Tibial artery (tissue), 4 donors: ENCODE results near the gene SLIRP.

Experiments used
- DNase-seq, 2 donors: peaks; one replicate each; pipeline ENCODE4 v3.0.0-alpha.2; 2019
- H3K27ac ChIP-seq, 2 donors: fragments of 200-600 bp; sonication (generic) in 1 of 2; 1 replicate in 1 of 2; 2 replicates in 1 of 2; pipeline ENCODE4 v1.5.1; 2018 to 2019; ENCODE audit warnings: mild to moderate bottlenecking in 1 of 2
- H3K27me3 ChIP-seq, 2 donors: fragments of 200-600 bp; sonication (generic) in 1 of 2; one replicate each; pipeline versions ENCODE4 v1.5.1 to v1.6.0; 2016 to 2019
- H3K36me3 ChIP-seq, 3 donors: fragments of 200-600 bp; sonication (generic) in 2 of 3; one replicate each; pipeline ENCODE4 v1.5.1; 2016 to 2019; ENCODE audit warnings: mild to moderate bottlenecking in 2 of 3
- H3K4me1 ChIP-seq, 4 donors: fragments of 200-600 bp; sonication (generic) in 2 of 4; 1 replicate in 3 of 4; 2 replicates in 1 of 4; pipeline ENCODE4 v1.5.1; 2016 to 2019
- H3K4me3 ChIP-seq, 2 donors: fragments of 200-600 bp; sonication (generic) in 1 of 2; 1 replicate in 1 of 2; 2 replicates in 1 of 2; pipeline ENCODE4 v1.5.1; 2018 to 2019; ENCODE audit warnings: mild to moderate bottlenecking in 2 of 2
- H3K9me3 ChIP-seq, 3 donors: fragments of 200-600 bp; sonication (generic) in 1 of 3; one replicate each; pipeline ENCODE4 v1.5.1; 2016 to 2019
- intact Hi-C: fragments of 100-400 bp; cut with DNase I; formaldehyde crosslinking; loops from one replicate; pipeline ENCODE4 v1.15.0; 2023; ENCODE audit warnings: low total_unique reads
- TF ChIP-seq, protein P1 (sequence below), 2 experiments: fragments of 200-600 bp in 1 of 2; fragments of 450-650 bp in 1 of 2; IDR thresholded peaks; one replicate each; pipeline ENCODE4 v1.5.1; 2017 to 2019; ENCODE audit warnings: antibody characterized with exemption in 2 of 2, mild to moderate bottlenecking in 1 of 2, moderate library complexity in 1 of 2

SLIRP gene

DNA sequence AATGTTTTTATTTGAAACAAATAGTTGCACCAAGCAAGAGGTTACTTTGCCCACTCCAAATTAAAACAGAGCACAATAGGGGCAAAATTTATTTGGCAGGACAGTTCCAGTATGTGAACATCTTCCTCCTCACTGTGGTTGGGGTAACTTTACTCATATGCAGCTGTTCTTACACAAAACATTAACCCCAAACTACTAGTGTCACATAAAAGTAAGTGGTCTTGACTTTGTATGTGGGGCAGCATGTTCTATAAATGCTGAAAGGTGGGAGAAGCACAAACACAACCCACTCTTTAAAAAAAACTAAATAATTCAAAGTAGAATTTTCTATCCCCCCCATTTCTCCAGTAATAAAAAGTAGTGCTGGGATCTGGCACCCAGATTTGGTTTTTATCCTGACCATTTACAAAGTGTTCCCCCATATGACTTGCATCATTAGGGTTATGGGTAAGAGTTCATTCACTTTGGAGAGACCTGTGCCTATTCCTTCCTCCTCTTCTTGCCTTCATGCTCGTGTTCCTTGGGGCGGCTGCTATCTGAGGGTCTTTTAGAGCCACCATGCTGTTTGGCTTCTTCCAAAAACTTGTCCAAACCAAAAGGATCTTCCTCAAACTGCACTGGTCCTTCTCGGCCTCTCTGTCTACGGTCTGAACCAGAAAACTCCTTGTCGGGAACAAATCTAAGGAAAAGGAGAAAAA lies 9.9 kb downstream of the SLIRP start:
- no peak overlapping the region for H3K4me3 ChIP-seq
- H3K36me3 ChIP-seq: peaks cover 75 to 98% (median 80%) of the 10 kb centered on the region in 3 donors

DNA sequence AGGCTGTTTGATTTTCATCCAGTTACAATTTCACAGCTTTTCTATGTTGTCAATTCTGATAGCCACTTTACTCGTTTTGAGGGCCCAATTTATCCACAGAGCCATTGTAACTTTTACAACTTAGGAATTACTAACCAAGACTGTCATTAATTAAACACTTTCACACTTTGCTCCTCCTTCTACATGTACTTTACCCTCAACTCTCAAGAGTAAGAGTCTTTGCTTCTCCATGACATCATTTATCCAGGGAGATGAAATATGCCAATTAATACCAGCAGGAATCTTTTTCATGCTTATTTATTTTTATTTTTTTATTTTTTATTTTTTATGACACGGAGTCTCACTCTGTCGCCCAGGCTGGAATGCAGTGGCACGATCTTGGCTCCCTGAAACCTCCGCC lies 13.5 kb downstream of the SLIRP start:
- Histone ChIP-seq H3K9me3 (no peaks in the 10 kb centered on the region), H3K27me3 (no peaks in the 10 kb centered on the region), H3K36me3 (peaks cover 81 to 100% (median 85%) of the 10 kb centered on the region in 3 donors), H3K4me3 (no peak overlapping the region), H3K27ac (no peak overlapping the region), H3K4me1 (no peaks in the 10 kb centered on the region)
- no peak for DNase-seq
- TF ChIP-seq, protein P1, sequence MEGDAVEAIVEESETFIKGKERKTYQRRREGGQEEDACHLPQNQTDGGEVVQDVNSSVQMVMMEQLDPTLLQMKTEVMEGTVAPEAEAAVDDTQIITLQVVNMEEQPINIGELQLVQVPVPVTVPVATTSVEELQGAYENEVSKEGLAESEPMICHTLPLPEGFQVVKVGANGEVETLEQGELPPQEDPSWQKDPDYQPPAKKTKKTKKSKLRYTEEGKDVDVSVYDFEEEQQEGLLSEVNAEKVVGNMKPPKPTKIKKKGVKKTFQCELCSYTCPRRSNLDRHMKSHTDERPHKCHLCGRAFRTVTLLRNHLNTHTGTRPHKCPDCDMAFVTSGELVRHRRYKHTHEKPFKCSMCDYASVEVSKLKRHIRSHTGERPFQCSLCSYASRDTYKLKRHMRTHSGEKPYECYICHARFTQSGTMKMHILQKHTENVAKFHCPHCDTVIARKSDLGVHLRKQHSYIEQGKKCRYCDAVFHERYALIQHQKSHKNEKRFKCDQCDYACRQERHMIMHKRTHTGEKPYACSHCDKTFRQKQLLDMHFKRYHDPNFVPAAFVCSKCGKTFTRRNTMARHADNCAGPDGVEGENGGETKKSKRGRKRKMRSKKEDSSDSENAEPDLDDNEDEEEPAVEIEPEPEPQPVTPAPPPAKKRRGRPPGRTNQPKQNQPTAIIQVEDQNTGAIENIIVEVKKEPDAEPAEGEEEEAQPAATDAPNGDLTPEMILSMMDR (IDR thresholded peaks at IDR 0.05): no peak
- intact Hi-C loops: no loop called here

More for the DNA sequence above, 9.9 kb downstream of the SLIRP start:
- no peak overlapping the region for H3K27ac ChIP-seq
- intact Hi-C loops: no loop called here
- TF ChIP-seq, protein P1 (IDR thresholded peaks at IDR 0.05): no peak
- no peaks in the 10 kb centered on the region for H3K27me3 ChIP-seq
- H3K9me3 ChIP-seq: no peaks in the 10 kb centered on the region
- no peak for DNase-seq
- no peaks in the 10 kb centered on the region for H3K4me1 ChIP-seq

DNA sequence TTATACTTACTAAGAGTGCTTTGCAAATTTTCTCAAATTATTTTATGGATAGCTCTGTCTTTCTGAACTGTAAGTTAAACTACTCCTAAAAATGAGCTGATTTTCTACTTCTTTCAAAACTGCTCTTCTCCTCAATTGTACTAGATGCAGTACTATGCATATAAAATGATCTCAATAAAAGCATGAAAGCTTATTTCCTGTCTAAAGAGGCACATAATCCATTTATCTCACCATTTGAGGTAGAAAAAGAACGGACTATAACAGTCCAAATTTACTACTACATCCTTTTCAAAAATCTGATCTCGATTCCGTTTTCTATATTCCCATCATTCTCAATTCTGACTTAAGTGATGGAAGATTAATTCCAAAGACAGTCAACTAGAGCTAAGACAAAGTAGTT lies 14.4 kb downstream of the SLIRP start:
- no peaks in the 10 kb centered on the region for H3K4me1 ChIP-seq
- H3K4me3 ChIP-seq: no peak overlapping the region
- TF ChIP-seq, protein P1 (IDR thresholded peaks at IDR 0.05): no peak
- intact Hi-C loops: no loop called here
- DNase-seq: no peak
- no peak overlapping the region for H3K27ac ChIP-seq
- H3K9me3 ChIP-seq: no peaks in the 10 kb centered on the region
- H3K36me3 ChIP-seq: peaks cover 81 to 100% (median 85%) of the 10 kb centered on the region in 3 donors
- no peaks in the 10 kb centered on the region for H3K27me3 ChIP-seq

DNA sequence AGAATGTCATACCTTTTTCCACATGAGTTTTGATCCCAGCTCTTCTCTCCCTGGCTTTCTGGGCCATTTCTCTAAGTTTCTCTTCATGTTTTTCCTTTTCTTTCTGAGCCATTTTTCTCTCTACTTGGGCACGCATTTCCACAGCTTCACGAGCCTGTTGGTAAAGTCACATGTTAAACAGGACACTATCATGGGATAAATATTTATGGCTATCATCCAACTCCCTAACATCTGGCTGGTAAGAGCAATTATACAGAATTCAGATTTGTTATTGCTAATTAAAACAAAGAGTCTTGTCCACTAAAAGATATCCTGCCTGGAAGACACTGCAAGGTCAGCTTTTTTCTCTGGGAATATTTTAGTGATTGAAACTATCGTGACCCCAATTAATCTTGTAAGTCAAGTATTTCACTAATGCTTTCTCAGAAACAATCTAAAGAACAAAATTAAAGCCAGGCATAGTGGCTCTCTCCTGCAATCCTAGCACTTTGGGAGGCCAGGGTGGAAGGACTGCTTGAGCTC lies 23.1 kb downstream of the SLIRP start:
- Histone ChIP-seq H3K4me1 (no peaks in the 10 kb centered on the region), H3K9me3 (no peaks in the 10 kb centered on the region), H3K36me3 (peaks cover 93 to 100% (median 100%) of the 10 kb centered on the region in 3 donors), H3K4me3 (no peak overlapping the region), H3K27me3 (no peaks in the 10 kb centered on the region), H3K27ac (no peak overlapping the region)
- no peak for DNase-seq
- TF ChIP-seq, protein P1 (IDR thresholded peaks at IDR 0.05): no peak
- intact Hi-C loops: no loop called here

DNA sequence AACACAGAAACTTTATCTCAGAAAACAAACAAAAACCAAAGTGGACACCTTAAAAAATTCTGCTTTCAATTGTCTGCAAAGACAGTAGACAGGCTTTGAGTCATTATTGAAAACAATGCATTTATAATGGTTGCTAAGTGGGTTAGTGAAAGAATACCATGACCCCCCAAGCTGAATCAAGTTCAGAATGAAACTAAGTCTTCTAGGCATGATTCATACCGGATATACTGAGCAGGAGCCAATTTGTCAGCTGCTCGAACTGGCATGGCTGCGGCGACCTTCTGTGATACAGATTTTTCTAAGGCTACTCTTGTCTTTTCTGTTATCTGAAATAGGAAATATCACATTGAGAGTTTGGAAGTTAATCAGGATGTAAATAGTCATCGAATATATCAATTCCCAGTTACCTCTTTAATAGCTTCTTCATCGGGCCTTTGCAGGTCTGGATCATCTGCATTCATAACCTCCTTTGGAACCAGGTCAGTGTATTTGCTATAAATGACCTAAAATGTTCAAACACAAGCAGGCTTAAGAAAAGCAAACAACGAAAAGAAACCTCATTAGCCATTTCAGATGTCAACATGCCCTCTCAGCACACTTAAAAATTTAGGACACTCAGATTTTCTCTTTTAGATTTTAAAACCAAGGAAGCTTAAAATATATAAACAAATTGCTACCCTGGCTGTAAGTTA lies 30.8 kb downstream of the SLIRP start:
- Histone ChIP-seq H3K27ac (no peak overlapping the region), H3K36me3 (peaks cover 55 to 72% (median 63%) of the 10 kb centered on the region in 3 donors), H3K4me3 (no peak overlapping the region), H3K9me3 (no peaks in the 10 kb centered on the region), H3K4me1 (no peaks in the 10 kb centered on the region), H3K27me3 (no peaks in the 10 kb centered on the region)
- intact Hi-C loops: no loop called here
- DNase-seq: no peak
- TF ChIP-seq, protein P1 (IDR thresholded peaks at IDR 0.05): no peak
